Measurements from ENCODE around the gene C1orf21.

DNA sequence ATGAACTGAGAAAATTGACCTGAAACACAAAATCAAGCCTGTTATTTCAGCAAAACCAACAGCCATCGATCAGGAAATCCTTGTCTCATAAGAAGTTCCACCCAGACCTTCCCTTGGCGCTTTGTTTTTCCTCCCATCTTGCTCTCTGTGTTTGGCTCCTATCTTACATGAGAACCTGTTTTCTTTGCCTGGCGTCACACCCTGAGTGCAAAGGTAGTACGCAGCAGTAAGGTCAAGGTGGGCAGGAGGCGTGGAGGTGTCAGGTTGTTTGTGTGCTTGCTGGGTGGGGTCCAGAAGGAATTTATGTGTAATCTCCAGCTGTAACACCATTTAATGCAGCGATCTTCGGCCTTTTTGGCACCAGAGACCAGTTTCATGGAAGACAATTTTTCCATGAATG, 50.5 kb downstream of the C1orf21 start:
- TF ChIP-seq POLR2A (IDR thresholded peaks at IDR 0.05): no peak
- TF ChIP-seq, protein P1, sequence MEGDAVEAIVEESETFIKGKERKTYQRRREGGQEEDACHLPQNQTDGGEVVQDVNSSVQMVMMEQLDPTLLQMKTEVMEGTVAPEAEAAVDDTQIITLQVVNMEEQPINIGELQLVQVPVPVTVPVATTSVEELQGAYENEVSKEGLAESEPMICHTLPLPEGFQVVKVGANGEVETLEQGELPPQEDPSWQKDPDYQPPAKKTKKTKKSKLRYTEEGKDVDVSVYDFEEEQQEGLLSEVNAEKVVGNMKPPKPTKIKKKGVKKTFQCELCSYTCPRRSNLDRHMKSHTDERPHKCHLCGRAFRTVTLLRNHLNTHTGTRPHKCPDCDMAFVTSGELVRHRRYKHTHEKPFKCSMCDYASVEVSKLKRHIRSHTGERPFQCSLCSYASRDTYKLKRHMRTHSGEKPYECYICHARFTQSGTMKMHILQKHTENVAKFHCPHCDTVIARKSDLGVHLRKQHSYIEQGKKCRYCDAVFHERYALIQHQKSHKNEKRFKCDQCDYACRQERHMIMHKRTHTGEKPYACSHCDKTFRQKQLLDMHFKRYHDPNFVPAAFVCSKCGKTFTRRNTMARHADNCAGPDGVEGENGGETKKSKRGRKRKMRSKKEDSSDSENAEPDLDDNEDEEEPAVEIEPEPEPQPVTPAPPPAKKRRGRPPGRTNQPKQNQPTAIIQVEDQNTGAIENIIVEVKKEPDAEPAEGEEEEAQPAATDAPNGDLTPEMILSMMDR (IDR thresholded peaks at IDR 0.05 in 8 of 11, conservative IDR thresholded peaks at IDR 0.05 in 3 of 11): no peak
- no peak for TF ChIP-seq POLR2AphosphoS5 (IDR thresholded peaks at IDR 0.05)
